WTC11 (cell line): ENCODE measurements around the gene EDN1.

Experiments used
- NFYB ChIP-seq: sonication (generic); formaldehyde crosslinking; conservative IDR thresholded peaks from 2 replicates; pipeline ENCODE4 v1.8.0; 2022; ENCODE audit warnings: low read depth, missing genetic modification reagents
- NR1H2 ChIP-seq: sonication (generic); formaldehyde crosslinking; IDR thresholded peaks from 2 replicates; pipeline ENCODE4 v1.9.0; 2021; ENCODE audit warnings: mild to moderate bottlenecking, moderate library complexity, missing genetic modification reagents
- RELA ChIP-seq: sonication (generic); formaldehyde crosslinking; IDR thresholded peaks from 2 replicates; pipeline ENCODE4 v1.8.1; 2022; ENCODE audit warnings: missing genetic modification reagents, mild to moderate bottlenecking, borderline replicate concordance
- TEAD4 ChIP-seq: sonication (generic); formaldehyde crosslinking; IDR thresholded peaks from 2 replicates; pipeline ENCODE4 v1.8.0; 2022; ENCODE audit warnings: mild to moderate bottlenecking, missing genetic modification reagents
- TF ChIP-seq, protein P1 (sequence below): sonication (generic); formaldehyde crosslinking; IDR thresholded peaks from 2 replicates; pipeline ENCODE4 v1.8.0; 2022; ENCODE audit warnings: mild to moderate bottlenecking, missing genetic modification reagents
- TF ChIP-seq, protein P2 (sequence below): fragments of 200-600 bp; IDR thresholded peaks from 2 replicates; pipeline ENCODE4 v1.8.0; 2022; ENCODE audit warnings: antibody characterized with exemption
- TF ChIP-seq, protein P3 (sequence below): sonication (generic); formaldehyde crosslinking; IDR thresholded peaks from 2 replicates; pipeline ENCODE4 v1.8.0; 2022; ENCODE audit warnings: mild to moderate bottlenecking, missing genetic modification reagents
- TF ChIP-seq, protein P4 (sequence below): sonication (generic); formaldehyde crosslinking; IDR thresholded peaks from 2 replicates; pipeline ENCODE4 v1.8.1; 2022; ENCODE audit warnings: low read depth, missing genetic modification reagents, borderline replicate concordance
- TF ChIP-seq, protein P5 (sequence below): sonication (generic); formaldehyde crosslinking; IDR thresholded peaks from 2 replicates; pipeline ENCODE4 v1.8.1; 2023; ENCODE audit warnings: mild to moderate bottlenecking, missing genetic modification reagents, moderate library complexity

DNA sequence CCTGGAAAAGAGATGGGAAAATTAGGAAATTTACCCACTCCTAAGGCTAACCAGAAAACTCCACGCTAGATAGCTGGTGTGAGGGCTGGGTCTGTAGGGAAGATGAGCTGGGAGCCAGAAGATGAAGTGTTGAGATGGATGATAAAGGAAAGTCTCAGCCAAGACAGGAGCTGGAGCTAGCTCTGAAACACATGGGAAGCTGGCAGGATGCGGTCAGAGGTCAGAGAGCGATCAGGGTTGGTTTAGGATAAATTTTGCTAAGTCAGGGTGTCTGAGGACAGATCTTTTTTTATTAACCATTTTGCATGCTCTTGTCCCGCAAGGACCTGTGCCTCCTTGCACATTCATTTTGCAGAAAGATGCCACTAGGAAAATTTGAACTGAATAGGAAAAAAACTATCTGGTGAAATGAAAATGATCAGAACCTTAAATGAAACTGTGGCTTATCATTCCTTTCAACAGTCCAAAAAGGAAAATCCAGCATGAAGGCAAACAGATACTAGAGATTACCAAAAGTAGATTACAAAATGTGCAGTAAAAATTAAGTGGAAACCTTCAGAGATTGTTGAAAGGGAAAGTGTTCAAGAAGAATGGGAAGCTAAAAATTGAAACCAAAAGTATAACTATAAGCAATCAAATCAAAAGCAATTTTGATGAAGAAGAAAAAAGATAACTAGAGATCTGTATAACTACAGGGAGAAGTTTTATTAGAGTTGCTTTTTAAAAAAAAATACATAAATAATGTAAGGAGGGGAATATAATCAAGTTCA lies 10.7 kb upstream of the EDN1 start:
- TF ChIP-seq, protein P1, sequence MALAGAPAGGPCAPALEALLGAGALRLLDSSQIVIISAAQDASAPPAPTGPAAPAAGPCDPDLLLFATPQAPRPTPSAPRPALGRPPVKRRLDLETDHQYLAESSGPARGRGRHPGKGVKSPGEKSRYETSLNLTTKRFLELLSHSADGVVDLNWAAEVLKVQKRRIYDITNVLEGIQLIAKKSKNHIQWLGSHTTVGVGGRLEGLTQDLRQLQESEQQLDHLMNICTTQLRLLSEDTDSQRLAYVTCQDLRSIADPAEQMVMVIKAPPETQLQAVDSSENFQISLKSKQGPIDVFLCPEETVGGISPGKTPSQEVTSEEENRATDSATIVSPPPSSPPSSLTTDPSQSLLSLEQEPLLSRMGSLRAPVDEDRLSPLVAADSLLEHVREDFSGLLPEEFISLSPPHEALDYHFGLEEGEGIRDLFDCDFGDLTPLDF, result no peak
- TF ChIP-seq, protein P2, sequence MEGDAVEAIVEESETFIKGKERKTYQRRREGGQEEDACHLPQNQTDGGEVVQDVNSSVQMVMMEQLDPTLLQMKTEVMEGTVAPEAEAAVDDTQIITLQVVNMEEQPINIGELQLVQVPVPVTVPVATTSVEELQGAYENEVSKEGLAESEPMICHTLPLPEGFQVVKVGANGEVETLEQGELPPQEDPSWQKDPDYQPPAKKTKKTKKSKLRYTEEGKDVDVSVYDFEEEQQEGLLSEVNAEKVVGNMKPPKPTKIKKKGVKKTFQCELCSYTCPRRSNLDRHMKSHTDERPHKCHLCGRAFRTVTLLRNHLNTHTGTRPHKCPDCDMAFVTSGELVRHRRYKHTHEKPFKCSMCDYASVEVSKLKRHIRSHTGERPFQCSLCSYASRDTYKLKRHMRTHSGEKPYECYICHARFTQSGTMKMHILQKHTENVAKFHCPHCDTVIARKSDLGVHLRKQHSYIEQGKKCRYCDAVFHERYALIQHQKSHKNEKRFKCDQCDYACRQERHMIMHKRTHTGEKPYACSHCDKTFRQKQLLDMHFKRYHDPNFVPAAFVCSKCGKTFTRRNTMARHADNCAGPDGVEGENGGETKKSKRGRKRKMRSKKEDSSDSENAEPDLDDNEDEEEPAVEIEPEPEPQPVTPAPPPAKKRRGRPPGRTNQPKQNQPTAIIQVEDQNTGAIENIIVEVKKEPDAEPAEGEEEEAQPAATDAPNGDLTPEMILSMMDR, result no peak
- no peak for TF ChIP-seq NR1H2 (CRISPR knock-in tag)
- TF ChIP-seq NFYB (CRISPR knock-in tag), result no peak
- TF ChIP-seq, protein P3, sequence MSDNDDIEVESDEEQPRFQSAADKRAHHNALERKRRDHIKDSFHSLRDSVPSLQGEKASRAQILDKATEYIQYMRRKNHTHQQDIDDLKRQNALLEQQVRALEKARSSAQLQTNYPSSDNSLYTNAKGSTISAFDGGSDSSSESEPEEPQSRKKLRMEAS (CRISPR knock-in tag), result no peak
- TF ChIP-seq TEAD4 (CRISPR knock-in tag), result no peak
- TF ChIP-seq, protein P4, sequence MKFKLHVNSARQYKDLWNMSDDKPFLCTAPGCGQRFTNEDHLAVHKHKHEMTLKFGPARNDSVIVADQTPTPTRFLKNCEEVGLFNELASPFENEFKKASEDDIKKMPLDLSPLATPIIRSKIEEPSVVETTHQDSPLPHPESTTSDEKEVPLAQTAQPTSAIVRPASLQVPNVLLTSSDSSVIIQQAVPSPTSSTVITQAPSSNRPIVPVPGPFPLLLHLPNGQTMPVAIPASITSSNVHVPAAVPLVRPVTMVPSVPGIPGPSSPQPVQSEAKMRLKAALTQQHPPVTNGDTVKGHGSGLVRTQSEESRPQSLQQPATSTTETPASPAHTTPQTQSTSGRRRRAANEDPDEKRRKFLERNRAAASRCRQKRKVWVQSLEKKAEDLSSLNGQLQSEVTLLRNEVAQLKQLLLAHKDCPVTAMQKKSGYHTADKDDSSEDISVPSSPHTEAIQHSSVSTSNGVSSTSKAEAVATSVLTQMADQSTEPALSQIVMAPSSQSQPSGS (CRISPR knock-in tag), result no peak
- no peak for TF ChIP-seq RELA (CRISPR knock-in tag)
- TF ChIP-seq, protein P5, sequence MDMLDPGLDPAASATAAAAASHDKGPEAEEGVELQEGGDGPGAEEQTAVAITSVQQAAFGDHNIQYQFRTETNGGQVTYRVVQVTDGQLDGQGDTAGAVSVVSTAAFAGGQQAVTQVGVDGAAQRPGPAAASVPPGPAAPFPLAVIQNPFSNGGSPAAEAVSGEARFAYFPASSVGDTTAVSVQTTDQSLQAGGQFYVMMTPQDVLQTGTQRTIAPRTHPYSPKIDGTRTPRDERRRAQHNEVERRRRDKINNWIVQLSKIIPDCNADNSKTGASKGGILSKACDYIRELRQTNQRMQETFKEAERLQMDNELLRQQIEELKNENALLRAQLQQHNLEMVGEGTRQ (CRISPR knock-in tag), result no peak
